Peyer's patch (tissue), 4 donors: ENCODE results near the gene ZHX3. TPM values are rescaled to one million over a fixed set of nuclear protein-coding genes. Genes with fewer than 3 reads are reported as not detected.
A peak's percentile ranks its signal among the peaks of the same experiment; 100 is the strongest.

Source experiments
- DNase-seq, 3 donors: peaks; one replicate each; pipeline ENCODE4 v3.0.0-alpha.2; 2017 to 2019
- H3K27ac ChIP-seq, 4 donors: fragments of 200-600 bp; sonication (generic); one replicate each; pipeline ENCODE4 v1.5.1; 2016 to 2019
- H3K27me3 ChIP-seq, 2 donors: fragments of 200-600 bp; sonication (generic); one replicate each; pipeline ENCODE4 v1.5.1; 2019
- H3K36me3 ChIP-seq, 3 donors: fragments of 200-600 bp; sonication (generic); one replicate each; pipeline ENCODE4 v1.5.1; 2016 to 2019
- H3K4me1 ChIP-seq, 4 donors: fragments of 200-600 bp; sonication (generic); one replicate each; pipeline ENCODE4 v1.5.1; 2016 to 2019
- H3K4me3 ChIP-seq, 4 donors: fragments of 200-600 bp; sonication (generic); 1 replicate in 3 of 4; 2 replicates in 1 of 4; pipeline ENCODE4 v1.5.1; 2016 to 2019; ENCODE audit warnings: mild to moderate bottlenecking in 1 of 4
- H3K9me3 ChIP-seq, 4 donors: fragments of 200-600 bp; sonication (generic); one replicate each; pipeline ENCODE4 v1.5.1; 2016 to 2019; ENCODE audit warnings: mild to moderate bottlenecking in 1 of 4
- POLR2A ChIP-seq, 2 donors: fragments of 450-650 bp; IDR thresholded peaks; one replicate each; pipeline ENCODE4 v1.5.1; 2017; ENCODE audit warnings: antibody characterized with exemption in 2 of 2, mild to moderate bottlenecking in 2 of 2, moderate library complexity in 2 of 2
- total RNA-seq, 4 donors: library from RNA; depleted of rRNA; stranded (reverse); fragments of >200 nt; gene quantifications; one replicate each; pipeline ENCODE4 v1.1.0, GENCODE V29; 2016
- TF ChIP-seq, protein P1 (sequence below), 6 experiments: fragments of 450-650 bp in 4 of 6; fragments of 200-600 bp in 2 of 6; sonication (generic) in 1 of 6; IDR thresholded peaks; one replicate each; pipeline ENCODE4 v1.5.1; 2017 to 2019; ENCODE audit warnings: antibody characterized with exemption in 6 of 6, mild to moderate bottlenecking in 3 of 6, moderate library complexity in 1 of 6

ZHX3 gene
- total RNA-seq, 4 donors from 2014 or later = 33.8 to 53.0 (median 39.5) TPM

DNA sequence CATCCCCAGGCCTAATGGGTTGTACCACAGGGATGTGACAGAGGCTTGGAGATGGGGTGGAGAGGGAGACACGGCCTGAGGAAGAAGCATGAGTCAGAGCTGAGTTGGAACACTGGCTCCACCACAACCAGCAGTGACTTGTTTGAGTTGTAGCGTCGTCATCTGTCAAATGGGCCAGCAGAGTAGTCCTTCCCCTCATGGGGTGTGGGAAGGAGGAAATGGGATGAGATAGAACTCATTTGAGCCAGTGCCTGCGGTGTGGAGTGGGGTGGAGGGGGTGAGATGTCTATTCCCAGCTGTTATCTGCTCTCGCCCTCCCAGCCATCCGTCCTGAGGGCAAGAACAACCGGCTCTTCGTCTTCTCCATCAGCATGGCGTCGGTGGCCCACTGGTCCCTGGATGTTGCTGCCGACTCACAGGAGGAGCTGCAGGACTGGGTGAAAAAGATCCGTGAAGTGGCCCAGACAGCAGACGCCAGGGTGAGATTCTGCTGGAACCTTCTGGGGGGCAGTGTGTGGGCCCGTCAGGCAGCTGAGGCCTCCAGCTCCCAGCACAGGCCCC is 147.7 kb downstream of the ZHX3 start:
- DNase-seq = peak in 2 of 3 donors; percentile 31 to 34
- peaks cover 0 to 4% (median 1%) of the 10 kb centered on the region in 4 donors for H3K4me1 ChIP-seq
- H3K36me3 ChIP-seq = peaks cover 0 to 96% (median 3%) of the 10 kb centered on the region in 3 donors

DNA sequence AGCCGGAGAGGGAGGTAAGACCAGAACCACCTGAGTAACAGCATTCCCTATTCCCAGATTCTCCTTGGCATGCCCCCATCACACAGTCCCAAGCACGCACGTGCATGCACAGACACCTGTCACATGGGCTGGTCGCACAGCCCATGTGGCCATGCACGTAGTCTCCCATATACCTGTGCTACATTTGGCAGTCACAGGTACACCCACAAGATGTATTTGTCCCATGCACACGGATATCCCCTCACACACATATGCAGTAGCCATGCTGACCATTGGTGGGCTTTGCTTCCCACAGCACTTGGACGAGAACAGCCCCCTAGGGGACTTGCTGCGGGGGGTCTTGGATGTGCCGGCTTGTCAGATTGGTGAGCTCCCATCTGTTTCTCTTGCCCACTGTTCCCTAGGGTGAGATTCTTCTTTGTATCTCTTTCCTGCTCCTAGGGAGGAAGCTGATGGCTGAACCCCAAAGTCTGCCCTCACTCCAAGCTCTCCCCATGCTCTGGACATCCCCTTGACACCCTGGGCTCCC is 148.3 kb downstream of the ZHX3 start:
- Histone ChIP-seq H3K4me3 (no peak overlapping the region), H3K36me3 (peaks cover 0 to 96% (median 3%) of the 10 kb centered on the region in 3 donors), H3K27ac (no peak overlapping the region), H3K9me3 (no peaks in the 10 kb centered on the region), H3K27me3 (no peaks in the 10 kb centered on the region), H3K4me1 (peaks cover 0 to 4% (median 1%) of the 10 kb centered on the region in 4 donors)
- TF ChIP-seq, protein P1, sequence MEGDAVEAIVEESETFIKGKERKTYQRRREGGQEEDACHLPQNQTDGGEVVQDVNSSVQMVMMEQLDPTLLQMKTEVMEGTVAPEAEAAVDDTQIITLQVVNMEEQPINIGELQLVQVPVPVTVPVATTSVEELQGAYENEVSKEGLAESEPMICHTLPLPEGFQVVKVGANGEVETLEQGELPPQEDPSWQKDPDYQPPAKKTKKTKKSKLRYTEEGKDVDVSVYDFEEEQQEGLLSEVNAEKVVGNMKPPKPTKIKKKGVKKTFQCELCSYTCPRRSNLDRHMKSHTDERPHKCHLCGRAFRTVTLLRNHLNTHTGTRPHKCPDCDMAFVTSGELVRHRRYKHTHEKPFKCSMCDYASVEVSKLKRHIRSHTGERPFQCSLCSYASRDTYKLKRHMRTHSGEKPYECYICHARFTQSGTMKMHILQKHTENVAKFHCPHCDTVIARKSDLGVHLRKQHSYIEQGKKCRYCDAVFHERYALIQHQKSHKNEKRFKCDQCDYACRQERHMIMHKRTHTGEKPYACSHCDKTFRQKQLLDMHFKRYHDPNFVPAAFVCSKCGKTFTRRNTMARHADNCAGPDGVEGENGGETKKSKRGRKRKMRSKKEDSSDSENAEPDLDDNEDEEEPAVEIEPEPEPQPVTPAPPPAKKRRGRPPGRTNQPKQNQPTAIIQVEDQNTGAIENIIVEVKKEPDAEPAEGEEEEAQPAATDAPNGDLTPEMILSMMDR (IDR thresholded peaks at IDR 0.05) = no peak
- TF ChIP-seq POLR2A (IDR thresholded peaks at IDR 0.05) = no peak
- peak in 1 of 3 donors; percentile 31 for DNase-seq

More for the DNA sequence above, 147.7 kb downstream of the ZHX3 start:
- TF ChIP-seq POLR2A (IDR thresholded peaks at IDR 0.05) = no peak
- TF ChIP-seq, protein P1 (IDR thresholded peaks at IDR 0.05) = no peak
- Histone ChIP-seq H3K4me3 (no peak overlapping the region), H3K27ac (peak overlapping the region in 1 of 4 donors; percentile 9), H3K27me3 (no peaks in the 10 kb centered on the region), H3K9me3 (no peaks in the 10 kb centered on the region)

DNA sequence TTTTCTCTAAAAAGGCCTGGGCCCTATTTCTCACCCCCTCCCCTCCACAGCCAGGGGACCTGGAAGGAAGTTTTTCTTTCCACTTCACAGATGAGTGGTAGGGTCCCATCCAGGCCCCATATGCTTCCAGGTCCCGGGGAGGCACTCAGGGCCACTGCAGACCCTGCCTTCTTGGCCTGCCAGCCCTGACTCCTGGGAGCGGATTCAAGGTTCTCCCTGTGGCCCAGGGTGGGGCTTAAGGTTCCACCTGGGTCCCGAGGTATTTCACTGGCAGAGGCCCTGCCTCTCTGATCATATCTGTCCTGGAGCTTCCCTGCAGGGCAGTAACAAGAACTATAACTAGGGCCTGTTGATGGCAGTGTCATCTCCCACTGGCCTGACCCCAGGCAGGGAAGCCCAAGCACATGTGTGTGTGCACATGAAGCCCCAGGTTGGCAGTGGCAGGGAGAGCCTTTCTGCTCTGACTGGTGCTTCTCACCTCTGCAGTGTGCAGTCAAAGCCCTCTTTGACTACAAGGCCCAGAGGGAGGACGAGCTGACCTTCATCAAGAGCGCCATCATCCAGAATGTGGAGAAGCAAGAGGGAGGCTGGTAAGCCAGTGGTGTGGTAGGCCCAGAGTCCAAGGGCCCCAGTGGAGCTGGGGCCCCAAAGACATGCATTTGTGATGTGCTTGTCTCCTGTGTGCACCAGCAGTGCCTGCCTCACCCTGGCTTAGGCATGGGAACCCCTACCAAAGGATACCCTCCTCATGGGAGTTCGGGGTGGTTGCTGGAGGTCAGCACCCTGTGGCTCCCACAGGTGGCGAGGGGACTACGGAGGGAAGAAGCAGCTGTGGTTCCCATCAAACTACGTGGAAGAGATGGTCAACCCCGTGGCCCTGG is 149.0 kb downstream of the ZHX3 start:
- no peaks in the 10 kb centered on the region for H3K9me3 ChIP-seq

DNA sequence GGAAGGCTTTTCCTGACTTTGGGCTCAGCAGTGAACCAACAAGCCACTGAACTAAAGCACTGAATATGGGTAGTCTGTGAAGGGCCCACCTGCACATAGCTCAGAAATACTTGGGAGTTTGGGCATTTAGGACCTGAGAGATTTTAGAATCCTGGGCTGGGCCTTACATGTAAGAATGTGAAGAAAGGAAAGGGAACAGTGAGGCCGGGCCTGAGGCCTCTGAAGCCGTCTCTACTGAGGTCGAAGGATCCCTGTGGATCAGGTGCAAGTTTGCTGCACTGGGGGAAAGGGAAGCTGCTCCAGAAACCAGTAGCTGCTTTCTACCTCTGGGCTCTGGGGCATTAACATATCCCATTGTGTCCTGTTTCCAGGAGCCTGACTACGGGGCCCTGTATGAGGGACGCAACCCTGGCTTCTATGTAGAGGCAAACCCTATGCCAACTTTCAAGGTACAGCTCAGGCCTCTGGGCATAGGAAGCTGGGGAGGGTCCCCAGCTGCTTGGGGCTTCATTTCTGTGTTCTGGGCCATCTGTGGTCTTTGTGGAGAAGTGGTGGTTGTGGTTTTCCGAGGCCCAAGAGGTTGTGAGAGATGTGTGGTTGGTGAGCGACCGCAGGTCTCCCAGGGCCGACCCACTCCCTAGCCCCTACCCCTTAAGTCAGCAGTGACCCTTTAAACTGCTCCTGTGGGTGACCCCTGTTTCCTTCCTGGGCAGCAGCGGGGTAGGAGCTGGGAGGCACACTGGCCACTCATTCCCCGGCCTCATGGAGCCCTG is 149.9 kb downstream of the ZHX3 start:
- peak in 2 of 3 donors; percentile 30 to 42 for DNase-seq
- no peaks in the 10 kb centered on the region for H3K27me3 ChIP-seq
- H3K4me1 ChIP-seq = peaks cover 0 to 4% (median 1%) of the 10 kb centered on the region in 4 donors
- H3K9me3 ChIP-seq = no peaks in the 10 kb centered on the region
- H3K4me3 ChIP-seq = no peak overlapping the region
- no peak overlapping the region for H3K27ac ChIP-seq
- peaks cover 0 to 98% (median 3%) of the 10 kb centered on the region in 3 donors for H3K36me3 ChIP-seq
- TF ChIP-seq, protein P1 (IDR thresholded peaks at IDR 0.05) = no peak

More for the DNA sequence above, 149.0 kb downstream of the ZHX3 start:
- H3K27ac ChIP-seq = no peak overlapping the region
- no peaks in the 10 kb centered on the region for H3K27me3 ChIP-seq
- DNase-seq = peak in 2 of 3 donors; percentile 32 to 39
- TF ChIP-seq, protein P1 (IDR thresholded peaks at IDR 0.05) = no peak
- no peak overlapping the region for H3K4me3 ChIP-seq
- peaks cover 0 to 4% (median 1%) of the 10 kb centered on the region in 4 donors for H3K4me1 ChIP-seq
- peaks cover 0 to 96% (median 3%) of the 10 kb centered on the region in 3 donors for H3K36me3 ChIP-seq

DNA sequence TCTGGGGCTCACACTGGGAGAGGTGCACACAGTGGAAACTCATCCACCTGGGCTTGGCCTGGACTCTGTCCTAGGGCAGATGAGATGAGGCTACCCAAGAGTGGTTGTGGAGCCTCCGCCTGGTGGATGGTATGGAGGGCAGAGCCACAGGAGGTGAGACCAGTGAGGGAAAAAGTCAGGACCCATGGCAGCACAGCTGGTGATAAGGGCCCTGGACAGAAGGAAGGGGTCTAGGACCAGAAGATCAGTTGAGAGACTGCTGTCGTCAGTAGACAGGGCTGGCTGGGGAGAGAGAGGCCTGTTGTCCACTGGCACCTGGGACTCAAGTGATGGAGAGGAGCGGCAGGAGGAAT is 150.4 kb downstream of the ZHX3 start:
- H3K27me3 ChIP-seq = no peaks in the 10 kb centered on the region
- no peak for TF ChIP-seq POLR2A (IDR thresholded peaks at IDR 0.05)
- TF ChIP-seq, protein P1 (IDR thresholded peaks at IDR 0.05) = no peak
- DNase-seq = peak in 1 of 3 donors; percentile 43
- no peaks in the 10 kb centered on the region for H3K9me3 ChIP-seq
- no peak overlapping the region for H3K4me3 ChIP-seq
- no peak overlapping the region for H3K27ac ChIP-seq
- H3K36me3 ChIP-seq = peaks cover 0 to 97% (median 3%) of the 10 kb centered on the region in 3 donors
- H3K4me1 ChIP-seq = peaks cover 0 to 4% (median 2%) of the 10 kb centered on the region in 4 donors
